SK-N-MC (cell line): ENCODE results near the gene PDZRN3.

Experiments
- DNase-seq: peaks from one replicate; pipeline ENCODE4 v3.0.0-alpha.2; 2011; ENCODE audit warnings: low read depth, low spot score
- H3K27ac ChIP-seq: fragments of 200-600 bp; sonication (generic); 2 replicates; pipeline ENCODE4 v1.5.1; 2016; ENCODE audit warnings: mixed run types
- H3K36me3 ChIP-seq: fragments of 200-600 bp; sonication (generic); 2 replicates; pipeline ENCODE4 v1.6.1; 2017; ENCODE audit warnings: antibody characterized with exemption, low read length, mixed read lengths; ENCODE audit not compliant: insufficient read depth
- H3K4me3 ChIP-seq: fragments of 200-600 bp; sonication (generic); 2 replicates; pipeline ENCODE4 v1.5.1; 2016
- H3K9ac ChIP-seq: fragments of 200-600 bp; sonication (generic); 2 replicates; pipeline ENCODE4 v1.8.0; 2017; ENCODE audit warnings: mixed run types, mixed read lengths; ENCODE audit not compliant: insufficient read length
- H3K9me3 ChIP-seq: fragments of 200-600 bp; sonication (generic); 2 replicates; pipeline ENCODE4 v1.6.1; 2017; ENCODE audit warnings: low read depth, mild to moderate bottlenecking, antibody characterized with exemption, low read length, moderate library complexity, mixed read lengths
- EZH2 ChIP-seq: fragments of 200-600 bp; sonication (generic); IDR thresholded peaks from one replicate; pipeline ENCODE4 v1.6.1; 2017; ENCODE audit warnings: antibody characterized with exemption
- FOXP2 ChIP-seq: optimal IDR thresholded peaks from 2 replicates; pipeline ENCODE3; 2011; ENCODE audit warnings: mild to moderate bottlenecking, moderate library complexity; ENCODE audit not compliant: insufficient read depth; ENCODE audit errors: extremely low read length, control extremely low read depth
- POLR2AphosphoS5 ChIP-seq: IDR thresholded peaks from 2 replicates; pipeline ENCODE4 v1.6.1; 2012; ENCODE audit warnings: mild to moderate bottlenecking, low read depth, low read length, borderline replicate concordance

PDZRN3 gene

GRCh38 chr3:73658227-73658626 lies 33.5 kb upstream of the PDZRN3 start:
- no peak overlapping the region for H3K9ac ChIP-seq
- no peak overlapping the region for H3K4me3 ChIP-seq
- H3K27ac ChIP-seq: no peak overlapping the region
- no peak for TF ChIP-seq POLR2AphosphoS5
- TF ChIP-seq EZH2: no peak
- TF ChIP-seq FOXP2: no peak
- no peaks in the 10 kb centered on the region for H3K9me3 ChIP-seq
- H3K36me3 ChIP-seq: no peaks in the 10 kb centered on the region
- DNase-seq: no peak

DNA sequence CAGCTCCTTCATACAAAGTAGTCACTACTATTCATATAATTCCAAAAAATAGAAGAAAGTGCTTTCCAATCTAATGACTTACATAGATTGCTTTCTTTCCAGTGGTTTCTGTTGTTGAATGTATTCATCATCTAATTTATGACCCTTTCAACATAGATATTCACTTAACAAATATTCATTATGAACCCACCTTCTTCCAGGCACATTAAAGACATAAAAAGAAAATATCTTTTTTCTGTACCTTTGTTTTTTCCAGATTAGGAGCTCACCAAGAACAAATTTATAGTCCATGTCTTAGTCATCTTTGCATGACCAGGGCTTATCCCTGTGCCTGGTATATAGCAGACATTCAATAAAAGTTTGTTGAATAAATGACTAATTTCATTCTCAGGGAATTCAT lies 32.4 kb upstream of the PDZRN3 start:
- TF ChIP-seq FOXP2 (no peak), POLR2AphosphoS5 (no peak), EZH2 (no peak)
- Histone ChIP-seq H3K9ac (no peak overlapping the region), H3K36me3 (no peaks in the 10 kb centered on the region), H3K27ac (no peak overlapping the region), H3K4me3 (no peak overlapping the region), H3K9me3 (no peaks in the 10 kb centered on the region)
- no peak for DNase-seq

- no peak overlapping the region for H3K9ac ChIP-seq
- DNase-seq: no peak
- no peaks in the 10 kb centered on the region for H3K36me3 ChIP-seq
- TF ChIP-seq EZH2: no peak
- TF ChIP-seq POLR2AphosphoS5: no peak
- no peak for TF ChIP-seq FOXP2
- 0 out of 2 replicates have a peak overlapping the region, but pooled peaks have one; percentile 25 for H3K27ac ChIP-seq
- H3K4me3 ChIP-seq: no peak overlapping the region
- H3K9me3 ChIP-seq: no peaks in the 10 kb centered on the region
Observed at GRCh38 chr3:73656241-73656890, 31.6 kb upstream of the PDZRN3 start.

- no peaks in the 10 kb centered on the region for H3K9me3 ChIP-seq
- no peak overlapping the region for H3K4me3 ChIP-seq
- no peak for TF ChIP-seq POLR2AphosphoS5
- no peak for TF ChIP-seq EZH2
- TF ChIP-seq FOXP2: no peak
- H3K36me3 ChIP-seq: no peaks in the 10 kb centered on the region
- no peak overlapping the region for H3K9ac ChIP-seq
- H3K27ac ChIP-seq: no peak overlapping the region
- no peak for DNase-seq
Observed at GRCh38 chr3:73655197-73655596, 30.5 kb upstream of the PDZRN3 start.

- no peak overlapping the region for H3K4me3 ChIP-seq
- TF ChIP-seq FOXP2 (no peak), EZH2 (no peak), POLR2AphosphoS5 (no peak)
- H3K36me3 ChIP-seq: no peaks in the 10 kb centered on the region
- H3K9ac ChIP-seq: no peak overlapping the region
- no peak for DNase-seq
- H3K27ac ChIP-seq: no peak overlapping the region
- no peaks in the 10 kb centered on the region for H3K9me3 ChIP-seq
Observed at GRCh38 chr3:73653877-73654276, 29.1 kb upstream of the PDZRN3 start.

DNA sequence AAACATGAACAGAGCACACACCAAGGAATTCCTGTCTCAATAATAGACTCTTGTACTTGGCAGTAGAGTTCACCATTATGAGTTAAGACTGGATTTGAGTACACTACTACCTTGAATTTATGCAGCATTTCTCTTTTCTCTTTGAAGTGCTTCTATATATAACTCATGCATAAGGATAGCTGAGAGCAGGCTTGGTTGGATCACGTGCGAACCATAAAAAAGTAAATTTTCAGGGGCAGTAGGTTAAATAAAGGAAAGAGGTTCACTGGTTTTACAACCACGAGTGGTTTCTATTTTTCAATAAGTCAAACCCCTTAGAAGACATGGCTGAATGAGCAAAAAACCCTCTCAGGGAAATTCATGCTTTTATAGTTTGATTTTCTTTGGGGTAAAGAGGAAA lies 28.6 kb upstream of the PDZRN3 start:
- DNase-seq: no peak
- Histone ChIP-seq H3K27ac (no peak overlapping the region), H3K9me3 (no peaks in the 10 kb centered on the region), H3K9ac (no peak overlapping the region), H3K4me3 (no peak overlapping the region), H3K36me3 (no peaks in the 10 kb centered on the region)
- no peak for TF ChIP-seq EZH2
- no peak for TF ChIP-seq FOXP2
- TF ChIP-seq POLR2AphosphoS5: no peak

DNA sequence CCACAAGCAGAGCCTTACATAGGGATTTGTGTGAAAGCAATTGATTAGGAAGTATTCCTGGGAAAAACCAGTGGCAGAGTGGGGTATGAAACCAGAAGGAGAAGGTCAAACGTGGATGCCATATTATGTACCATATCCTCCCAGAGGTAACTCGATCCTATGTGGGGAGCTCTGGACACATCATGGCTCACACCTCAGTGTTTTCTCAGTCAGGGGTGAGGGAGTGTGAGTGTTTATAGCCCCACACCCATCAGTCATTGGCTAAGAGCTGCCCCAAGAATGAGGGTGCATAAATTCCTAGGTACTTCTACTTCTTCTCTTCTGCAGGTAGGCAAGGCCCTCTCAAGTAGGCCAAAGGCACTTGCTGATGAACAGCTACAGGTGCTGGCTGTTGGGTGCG lies 28.2 kb upstream of the PDZRN3 start:
- Histone ChIP-seq H3K36me3 (no peaks in the 10 kb centered on the region), H3K27ac (no peak overlapping the region), H3K4me3 (no peak overlapping the region), H3K9me3 (no peaks in the 10 kb centered on the region), H3K9ac (no peak overlapping the region)
- DNase-seq: no peak
- TF ChIP-seq POLR2AphosphoS5 (no peak), FOXP2 (no peak), EZH2 (no peak)

DNA sequence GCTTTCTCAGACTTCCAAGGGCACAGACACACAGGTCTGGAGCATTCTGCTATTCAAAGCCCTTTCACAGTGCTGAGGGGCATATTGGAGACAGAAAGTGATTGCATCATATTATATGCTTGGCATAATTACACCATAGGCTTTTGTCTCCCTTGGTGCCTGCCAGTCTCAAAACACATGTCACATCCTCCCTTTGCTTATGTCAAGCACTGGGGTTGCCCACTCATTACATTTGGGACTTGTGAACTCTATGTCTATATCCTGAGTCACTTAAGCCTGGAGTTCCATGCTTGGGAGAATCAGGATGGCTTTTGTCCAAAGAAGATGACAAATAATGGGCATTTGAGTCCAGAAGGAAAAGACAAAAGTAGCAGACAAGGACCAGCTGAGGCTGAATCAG lies 12.3 kb upstream of the PDZRN3 start:
- Histone ChIP-seq H3K9ac (no peak overlapping the region), H3K27ac (no peak overlapping the region), H3K4me3 (no peak overlapping the region), H3K9me3 (no peaks in the 10 kb centered on the region), H3K36me3 (no peaks in the 10 kb centered on the region)
- TF ChIP-seq FOXP2 (no peak), EZH2 (no peak), POLR2AphosphoS5 (no peak)
- DNase-seq: no peak

GRCh38 chr3:73635254-73635653 lies 10.5 kb upstream of the PDZRN3 start:
- no peak for TF ChIP-seq EZH2
- TF ChIP-seq FOXP2: no peak
- TF ChIP-seq POLR2AphosphoS5: no peak
- DNase-seq: no peak

More at GRCh38 chr3:73635254-73635653, 10.5 kb upstream of the PDZRN3 start:
- Histone ChIP-seq H3K9me3 (no peaks in the 10 kb centered on the region), H3K4me3 (no peak overlapping the region), H3K27ac (no peak overlapping the region), H3K9ac (no peak overlapping the region), H3K36me3 (no peaks in the 10 kb centered on the region)
